ENCODE measurements around the gene APOA4. TPM values are rescaled to one million over a fixed set of nuclear protein-coding genes. Genes with fewer than 3 reads are reported as not detected.

Gene APOA4
- polyA plus RNA-seq, 2 of the 4 experiments (the other 2 are of a cell fraction): not detected

GRCh38 chr11:116832350-116833290 is 9.5 kb upstream of the APOA4 start (continued):
- TF ChIP-seq RAD21 (conservative IDR thresholded peaks at IDR 0.05 in 1 of 2, IDR thresholded peaks at IDR 0.05 in 1 of 2): no peak

- Histone ChIP-seq H3K9me3 (no peaks in the 10 kb centered on the region), H3K4me1 (0 out of 3 replicates have a peak, but pooled peaks cover 4% of the 10 kb centered on the region), H3K4me3 (no peak overlapping the region), H3K4me2 (no peak overlapping the region), H3K27ac (no peak overlapping the region)
- TF ChIP-seq MAX (IDR thresholded peaks at IDR 0.05): no peak
- TF ChIP-seq JUN (IDR thresholded peaks at IDR 0.05): no peak
- TF ChIP-seq PHF8 (IDR thresholded peaks at IDR 0.05; ENCODE audit: borderline replicate concordance, low read depth): no peak
- TF ChIP-seq MAZ (IDR thresholded peaks at IDR 0.05; ENCODE audit: borderline replicate concordance, low read depth, low read length): no peak
- no peak for TF ChIP-seq MAFK (IDR thresholded peaks at IDR 0.05; ENCODE audit: partially characterized antibody)
- no peak for TF ChIP-seq E2F6 (IDR thresholded peaks at IDR 0.05; ENCODE audit: borderline replicate concordance, low read depth)
- TF ChIP-seq CHD4 (IDR thresholded peaks at IDR 0.05; ENCODE audit: borderline replicate concordance): no peak
- TF ChIP-seq RNF2 (IDR thresholded peaks at IDR 0.05; ENCODE audit: borderline replicate concordance, low read depth): no peak
- no peak for TF ChIP-seq HOXB5 (CRISPR knock-in tag; IDR thresholded peaks at IDR 0.05)
- no peak for TF ChIP-seq NR3C1 (IDR thresholded peaks at IDR 0.05)
- TF ChIP-seq ZSCAN20 (CRISPR knock-in tag; IDR thresholded peaks at IDR 0.05): no peak
- TF ChIP-seq EHF (CRISPR knock-in tag; IDR thresholded peaks at IDR 0.05): no peak
- no peak for TF ChIP-seq JUNB (IDR thresholded peaks at IDR 0.05)
- 64% methylated on average over 6 of the region's 7 CpGs for WGBS (ENCODE audit: missing lambda C conversion rate)
- FAIRE-seq (no peak), ATAC-seq (no peak), DNase-seq (ENCODE audit: low read depth in 1 of 2, low spot score in 1 of 2) (no peak)
- ChIA-PET POLR2A (no interaction called here), CTCF (no interaction called here)
Measured at GRCh38 chr11:116831790-116832349, 8.8 kb upstream of the APOA4 start.

GRCh38 chr11:116830184-116830912 is 7.2 kb upstream of the APOA4 start:
- DNase-seq (ENCODE audit: low read depth in 1 of 2, low spot score in 1 of 2): no peak
- 88% methylated on average over 10 of the region's 17 CpGs for WGBS (ENCODE audit: missing lambda C conversion rate)
- ChIA-PET POLR2A (no interaction called here), CTCF (interaction anchor here (1.0 to 2.2 kb wide), 2 partner anchors 39 to 276 kb away, joined by 3 to 4 read pairs; partner anchors contain the start of gene APOA5)
- H3K4me1 ChIP-seq: 0 out of 3 replicates have a peak, but pooled peaks cover under 1% of the 10 kb centered on the region
- no peak overlapping the region for H3K27ac ChIP-seq
- no peak overlapping the region for H3K4me3 ChIP-seq
- H3K9me3 ChIP-seq: no peaks in the 10 kb centered on the region
- no peak for ATAC-seq
- FAIRE-seq: no peak
- no peak overlapping the region for H3K4me2 ChIP-seq
- no peak for TF ChIP-seq ZNF302 (CRISPR knock-in tag; IDR thresholded peaks at IDR 0.05)
- no peak for TF ChIP-seq MAZ (IDR thresholded peaks at IDR 0.05; ENCODE audit: borderline replicate concordance, low read depth, low read length)
- TF ChIP-seq CEBPB (IDR thresholded peaks at IDR 0.05): no peak
- no peak for TF ChIP-seq HDAC2 (IDR thresholded peaks at IDR 0.05)
- TF ChIP-seq CTCF (IDR thresholded peaks at IDR 0.05): no peak
- TF ChIP-seq ESRRA (IDR thresholded peaks at IDR 0.05; ENCODE audit: borderline replicate concordance, low read length): no peak
- no peak for TF ChIP-seq PBX3 (IDR thresholded peaks at IDR 0.05)
- no peak for TF ChIP-seq NPAS2 (CRISPR knock-in tag; IDR thresholded peaks at IDR 0.05; ENCODE audit: borderline replicate concordance)
- TF ChIP-seq RFX5 (IDR thresholded peaks at IDR 0.05): no peak
- no peak for TF ChIP-seq EHF (CRISPR knock-in tag; IDR thresholded peaks at IDR 0.05)
- TF ChIP-seq JUN (IDR thresholded peaks at IDR 0.05): no peak
- TF ChIP-seq ZC3H11A (IDR thresholded peaks at IDR 0.05): no peak
- TF ChIP-seq TP53 (CRISPR knock-in tag; IDR thresholded peaks at IDR 0.05): no peak
- no peak for TF ChIP-seq MAFK (IDR thresholded peaks at IDR 0.05; ENCODE audit: partially characterized antibody)
- no peak for TF ChIP-seq FOSL2 (IDR thresholded peaks at IDR 0.05)
- no peak for TF ChIP-seq FOSL2 (CRISPR knock-in tag; IDR thresholded peaks at IDR 0.05)
